WTC11 (cell line): ENCODE data around the gene SHOX.

Experiments
- CREM ChIP-seq: sonication (generic); formaldehyde crosslinking; IDR thresholded peaks from 2 replicates; pipeline ENCODE4 v1.8.1; 2022; ENCODE audit warnings: mild to moderate bottlenecking, missing genetic modification reagents, moderate library complexity
- ETV6 ChIP-seq: sonication (generic); formaldehyde crosslinking; IDR thresholded peaks from 2 replicates; pipeline ENCODE4 v1.8.1; 2022; ENCODE audit warnings: mild to moderate bottlenecking, missing genetic modification reagents
- NFYB ChIP-seq: sonication (generic); formaldehyde crosslinking; conservative IDR thresholded peaks from 2 replicates; pipeline ENCODE4 v1.8.0; 2022; ENCODE audit warnings: low read depth, missing genetic modification reagents
- NR1H2 ChIP-seq: sonication (generic); formaldehyde crosslinking; IDR thresholded peaks from 2 replicates; pipeline ENCODE4 v1.9.0; 2021; ENCODE audit warnings: mild to moderate bottlenecking, moderate library complexity, missing genetic modification reagents
- SP1 ChIP-seq: sonication (generic); formaldehyde crosslinking; conservative IDR thresholded peaks from 2 replicates; pipeline ENCODE4 v1.8.1; 2022; ENCODE audit warnings: missing genetic modification reagents
- TEAD4 ChIP-seq: sonication (generic); formaldehyde crosslinking; IDR thresholded peaks from 2 replicates; pipeline ENCODE4 v1.8.0; 2022; ENCODE audit warnings: mild to moderate bottlenecking, missing genetic modification reagents
- TF ChIP-seq, protein P1 (sequence below): fragments of 200-600 bp; IDR thresholded peaks from 2 replicates; pipeline ENCODE4 v1.8.0; 2022; ENCODE audit warnings: antibody characterized with exemption
- TF ChIP-seq, protein P2 (sequence below): sonication (generic); formaldehyde crosslinking; conservative IDR thresholded peaks from 2 replicates; pipeline ENCODE4 v1.8.1; 2023; ENCODE audit warnings: mild to moderate bottlenecking, low read depth, missing genetic modification reagents, moderate library complexity
- TF ChIP-seq, protein P3 (sequence below): sonication (generic); formaldehyde crosslinking; IDR thresholded peaks from 2 replicates; pipeline ENCODE4 v1.8.1; 2023; ENCODE audit warnings: mild to moderate bottlenecking, missing genetic modification reagents, moderate library complexity
- TF ChIP-seq, protein P4 (sequence below): sonication (generic); formaldehyde crosslinking; IDR thresholded peaks from 2 replicates; pipeline ENCODE4 v1.8.1; 2023; ENCODE audit warnings: mild to moderate bottlenecking, moderate library complexity, missing genetic modification reagents
- TF ChIP-seq, protein P5 (sequence below): fragments of 250-450 bp; sonication (Bioruptor Pico); IDR thresholded peaks from 2 replicates; pipeline ENCODE4 v1.9.0; 2021; ENCODE audit warnings: mild to moderate bottlenecking
- TF ChIP-seq, protein P6 (sequence below): sonication (generic); formaldehyde crosslinking; IDR thresholded peaks from 2 replicates; pipeline ENCODE4 v1.8.1; 2022; ENCODE audit warnings: mild to moderate bottlenecking, missing genetic modification reagents, moderate library complexity, borderline replicate concordance
- TF ChIP-seq, protein P7 (sequence below): sonication (generic); formaldehyde crosslinking; IDR thresholded peaks from 2 replicates; pipeline ENCODE4 v1.8.0; 2022; ENCODE audit warnings: mild to moderate bottlenecking, missing genetic modification reagents

DNA sequence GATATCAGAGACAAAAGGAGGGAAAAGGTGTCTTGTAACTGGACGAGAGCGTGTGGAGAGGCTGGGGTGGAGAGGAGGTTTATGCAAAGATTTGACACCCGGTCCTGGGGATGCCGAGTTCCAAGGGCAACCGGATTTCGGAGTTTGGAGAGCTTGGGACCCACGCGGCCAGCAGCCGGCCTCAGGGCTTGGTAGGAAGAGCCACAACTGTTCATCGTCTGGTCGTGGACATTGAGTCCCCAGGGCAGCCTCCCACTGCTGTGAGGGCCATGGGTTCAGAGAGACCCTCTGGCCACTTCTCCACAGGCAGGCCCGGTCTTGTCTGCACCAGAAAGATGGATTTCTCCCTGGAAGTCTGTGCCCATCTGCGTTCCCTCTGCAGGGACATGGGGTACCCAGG is 46.8 kb downstream of the SHOX start:
- TF ChIP-seq NR1H2 (CRISPR knock-in tag) (no peak), NFYB (CRISPR knock-in tag) (no peak), CREM (CRISPR knock-in tag) (no peak), SP1 (CRISPR knock-in tag) (no peak), TEAD4 (no peak), ETV6 (CRISPR knock-in tag) (no peak)
- TF ChIP-seq, protein P1, sequence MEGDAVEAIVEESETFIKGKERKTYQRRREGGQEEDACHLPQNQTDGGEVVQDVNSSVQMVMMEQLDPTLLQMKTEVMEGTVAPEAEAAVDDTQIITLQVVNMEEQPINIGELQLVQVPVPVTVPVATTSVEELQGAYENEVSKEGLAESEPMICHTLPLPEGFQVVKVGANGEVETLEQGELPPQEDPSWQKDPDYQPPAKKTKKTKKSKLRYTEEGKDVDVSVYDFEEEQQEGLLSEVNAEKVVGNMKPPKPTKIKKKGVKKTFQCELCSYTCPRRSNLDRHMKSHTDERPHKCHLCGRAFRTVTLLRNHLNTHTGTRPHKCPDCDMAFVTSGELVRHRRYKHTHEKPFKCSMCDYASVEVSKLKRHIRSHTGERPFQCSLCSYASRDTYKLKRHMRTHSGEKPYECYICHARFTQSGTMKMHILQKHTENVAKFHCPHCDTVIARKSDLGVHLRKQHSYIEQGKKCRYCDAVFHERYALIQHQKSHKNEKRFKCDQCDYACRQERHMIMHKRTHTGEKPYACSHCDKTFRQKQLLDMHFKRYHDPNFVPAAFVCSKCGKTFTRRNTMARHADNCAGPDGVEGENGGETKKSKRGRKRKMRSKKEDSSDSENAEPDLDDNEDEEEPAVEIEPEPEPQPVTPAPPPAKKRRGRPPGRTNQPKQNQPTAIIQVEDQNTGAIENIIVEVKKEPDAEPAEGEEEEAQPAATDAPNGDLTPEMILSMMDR, result no peak
- TF ChIP-seq, protein P2, sequence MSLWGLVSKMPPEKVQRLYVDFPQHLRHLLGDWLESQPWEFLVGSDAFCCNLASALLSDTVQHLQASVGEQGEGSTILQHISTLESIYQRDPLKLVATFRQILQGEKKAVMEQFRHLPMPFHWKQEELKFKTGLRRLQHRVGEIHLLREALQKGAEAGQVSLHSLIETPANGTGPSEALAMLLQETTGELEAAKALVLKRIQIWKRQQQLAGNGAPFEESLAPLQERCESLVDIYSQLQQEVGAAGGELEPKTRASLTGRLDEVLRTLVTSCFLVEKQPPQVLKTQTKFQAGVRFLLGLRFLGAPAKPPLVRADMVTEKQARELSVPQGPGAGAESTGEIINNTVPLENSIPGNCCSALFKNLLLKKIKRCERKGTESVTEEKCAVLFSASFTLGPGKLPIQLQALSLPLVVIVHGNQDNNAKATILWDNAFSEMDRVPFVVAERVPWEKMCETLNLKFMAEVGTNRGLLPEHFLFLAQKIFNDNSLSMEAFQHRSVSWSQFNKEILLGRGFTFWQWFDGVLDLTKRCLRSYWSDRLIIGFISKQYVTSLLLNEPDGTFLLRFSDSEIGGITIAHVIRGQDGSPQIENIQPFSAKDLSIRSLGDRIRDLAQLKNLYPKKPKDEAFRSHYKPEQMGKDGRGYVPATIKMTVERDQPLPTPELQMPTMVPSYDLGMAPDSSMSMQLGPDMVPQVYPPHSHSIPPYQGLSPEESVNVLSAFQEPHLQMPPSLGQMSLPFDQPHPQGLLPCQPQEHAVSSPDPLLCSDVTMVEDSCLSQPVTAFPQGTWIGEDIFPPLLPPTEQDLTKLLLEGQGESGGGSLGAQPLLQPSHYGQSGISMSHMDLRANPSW (CRISPR knock-in tag), result no peak
- TF ChIP-seq, protein P3, sequence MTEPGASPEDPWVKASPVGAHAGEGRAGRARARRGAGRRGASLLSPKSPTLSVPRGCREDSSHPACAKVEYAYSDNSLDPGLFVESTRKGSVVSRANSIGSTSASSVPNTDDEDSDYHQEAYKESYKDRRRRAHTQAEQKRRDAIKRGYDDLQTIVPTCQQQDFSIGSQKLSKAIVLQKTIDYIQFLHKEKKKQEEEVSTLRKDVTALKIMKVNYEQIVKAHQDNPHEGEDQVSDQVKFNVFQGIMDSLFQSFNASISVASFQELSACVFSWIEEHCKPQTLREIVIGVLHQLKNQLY (CRISPR knock-in tag), result no peak
- TF ChIP-seq, protein P4, sequence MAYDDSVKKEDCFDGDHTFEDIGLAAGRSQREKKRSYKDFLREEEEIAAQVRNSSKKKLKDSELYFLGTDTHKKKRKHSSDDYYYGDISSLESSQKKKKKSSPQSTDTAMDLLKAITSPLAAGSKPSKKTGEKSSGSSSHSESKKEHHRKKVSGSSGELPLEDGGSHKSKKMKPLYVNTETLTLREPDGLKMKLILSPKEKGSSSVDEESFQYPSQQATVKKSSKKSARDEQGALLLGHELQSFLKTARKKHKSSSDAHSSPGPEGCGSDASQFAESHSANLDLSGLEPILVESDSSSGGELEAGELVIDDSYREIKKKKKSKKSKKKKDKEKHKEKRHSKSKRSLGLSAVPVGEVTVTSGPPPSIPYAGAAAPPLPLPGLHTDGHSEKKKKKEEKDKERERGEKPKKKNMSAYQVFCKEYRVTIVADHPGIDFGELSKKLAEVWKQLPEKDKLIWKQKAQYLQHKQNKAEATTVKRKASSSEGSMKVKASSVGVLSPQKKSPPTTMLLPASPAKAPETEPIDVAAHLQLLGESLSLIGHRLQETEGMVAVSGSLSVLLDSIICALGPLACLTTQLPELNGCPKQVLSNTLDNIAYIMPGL (CRISPR knock-in tag), result no peak
- TF ChIP-seq, protein P5, sequence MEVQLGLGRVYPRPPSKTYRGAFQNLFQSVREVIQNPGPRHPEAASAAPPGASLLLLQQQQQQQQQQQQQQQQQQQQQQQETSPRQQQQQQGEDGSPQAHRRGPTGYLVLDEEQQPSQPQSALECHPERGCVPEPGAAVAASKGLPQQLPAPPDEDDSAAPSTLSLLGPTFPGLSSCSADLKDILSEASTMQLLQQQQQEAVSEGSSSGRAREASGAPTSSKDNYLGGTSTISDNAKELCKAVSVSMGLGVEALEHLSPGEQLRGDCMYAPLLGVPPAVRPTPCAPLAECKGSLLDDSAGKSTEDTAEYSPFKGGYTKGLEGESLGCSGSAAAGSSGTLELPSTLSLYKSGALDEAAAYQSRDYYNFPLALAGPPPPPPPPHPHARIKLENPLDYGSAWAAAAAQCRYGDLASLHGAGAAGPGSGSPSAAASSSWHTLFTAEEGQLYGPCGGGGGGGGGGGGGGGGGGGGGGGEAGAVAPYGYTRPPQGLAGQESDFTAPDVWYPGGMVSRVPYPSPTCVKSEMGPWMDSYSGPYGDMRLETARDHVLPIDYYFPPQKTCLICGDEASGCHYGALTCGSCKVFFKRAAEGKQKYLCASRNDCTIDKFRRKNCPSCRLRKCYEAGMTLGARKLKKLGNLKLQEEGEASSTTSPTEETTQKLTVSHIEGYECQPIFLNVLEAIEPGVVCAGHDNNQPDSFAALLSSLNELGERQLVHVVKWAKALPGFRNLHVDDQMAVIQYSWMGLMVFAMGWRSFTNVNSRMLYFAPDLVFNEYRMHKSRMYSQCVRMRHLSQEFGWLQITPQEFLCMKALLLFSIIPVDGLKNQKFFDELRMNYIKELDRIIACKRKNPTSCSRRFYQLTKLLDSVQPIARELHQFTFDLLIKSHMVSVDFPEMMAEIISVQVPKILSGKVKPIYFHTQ, result no peak
- TF ChIP-seq, protein P6, sequence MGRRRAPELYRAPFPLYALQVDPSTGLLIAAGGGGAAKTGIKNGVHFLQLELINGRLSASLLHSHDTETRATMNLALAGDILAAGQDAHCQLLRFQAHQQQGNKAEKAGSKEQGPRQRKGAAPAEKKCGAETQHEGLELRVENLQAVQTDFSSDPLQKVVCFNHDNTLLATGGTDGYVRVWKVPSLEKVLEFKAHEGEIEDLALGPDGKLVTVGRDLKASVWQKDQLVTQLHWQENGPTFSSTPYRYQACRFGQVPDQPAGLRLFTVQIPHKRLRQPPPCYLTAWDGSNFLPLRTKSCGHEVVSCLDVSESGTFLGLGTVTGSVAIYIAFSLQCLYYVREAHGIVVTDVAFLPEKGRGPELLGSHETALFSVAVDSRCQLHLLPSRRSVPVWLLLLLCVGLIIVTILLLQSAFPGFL (CRISPR knock-in tag), result no peak
- TF ChIP-seq, protein P7, sequence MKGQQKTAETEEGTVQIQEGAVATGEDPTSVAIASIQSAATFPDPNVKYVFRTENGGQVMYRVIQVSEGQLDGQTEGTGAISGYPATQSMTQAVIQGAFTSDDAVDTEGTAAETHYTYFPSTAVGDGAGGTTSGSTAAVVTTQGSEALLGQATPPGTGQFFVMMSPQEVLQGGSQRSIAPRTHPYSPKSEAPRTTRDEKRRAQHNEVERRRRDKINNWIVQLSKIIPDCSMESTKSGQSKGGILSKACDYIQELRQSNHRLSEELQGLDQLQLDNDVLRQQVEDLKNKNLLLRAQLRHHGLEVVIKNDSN (CRISPR knock-in tag), result no peak
